HG03095 (cell line): Measurements from ENCODE around the gene LSP1.

Experiments
- ATAC-seq: cut with Tn5 transposase; IDR thresholded peaks from one replicate; pipeline ENCODE4 v1.9.1; 2021; ENCODE audit warnings: moderate library complexity; ENCODE audit not compliant: unreplicated experiment

The LSP1 gene

DNA sequence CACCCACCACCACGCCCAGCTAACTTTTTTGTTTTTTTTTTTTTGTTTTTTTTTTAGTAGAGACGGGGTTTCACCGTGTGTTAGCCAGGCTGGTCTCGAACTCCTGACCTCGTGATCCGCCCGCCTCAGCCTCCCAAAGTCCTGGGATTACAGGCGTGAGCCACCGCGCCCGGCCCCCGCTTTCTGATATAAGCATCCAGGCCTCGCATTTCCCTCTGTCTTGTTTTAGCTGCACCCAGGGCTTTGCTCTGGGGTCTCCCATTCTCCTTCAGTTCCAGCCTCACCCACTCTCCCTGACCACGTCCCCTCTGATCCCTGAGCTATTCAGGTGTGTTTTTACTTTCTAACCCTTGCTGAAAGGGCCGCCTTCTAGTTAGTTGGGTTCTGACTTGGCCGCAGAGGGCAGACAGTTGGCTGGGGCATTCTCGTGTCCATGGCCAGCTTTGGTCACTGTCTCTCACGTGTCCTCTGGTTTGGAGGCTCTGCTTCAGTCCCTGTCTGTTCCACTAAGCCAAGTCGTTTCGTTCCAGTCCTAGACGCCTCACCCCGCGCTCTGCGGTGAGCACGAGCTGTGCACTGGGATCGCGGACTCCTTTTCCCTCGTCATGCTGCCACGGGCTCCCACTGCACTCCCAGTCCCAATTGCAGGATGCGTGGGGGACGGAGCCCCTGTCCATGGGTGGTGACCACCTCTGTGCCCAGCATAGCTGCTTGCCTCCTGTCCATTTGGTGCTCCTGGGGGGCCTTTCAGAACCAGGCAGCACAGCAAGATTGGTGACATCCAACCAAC lies 60.6 kb downstream of the LSP1 start:
- no peak for ATAC-seq

GRCh38 chr11:1915795-1916131 lies 62.9 kb downstream of the LSP1 start:
- no peak for ATAC-seq

GRCh38 chr11:1916132-1916985 lies 63.5 kb downstream of the LSP1 start:
- no peak for ATAC-seq

DNA sequence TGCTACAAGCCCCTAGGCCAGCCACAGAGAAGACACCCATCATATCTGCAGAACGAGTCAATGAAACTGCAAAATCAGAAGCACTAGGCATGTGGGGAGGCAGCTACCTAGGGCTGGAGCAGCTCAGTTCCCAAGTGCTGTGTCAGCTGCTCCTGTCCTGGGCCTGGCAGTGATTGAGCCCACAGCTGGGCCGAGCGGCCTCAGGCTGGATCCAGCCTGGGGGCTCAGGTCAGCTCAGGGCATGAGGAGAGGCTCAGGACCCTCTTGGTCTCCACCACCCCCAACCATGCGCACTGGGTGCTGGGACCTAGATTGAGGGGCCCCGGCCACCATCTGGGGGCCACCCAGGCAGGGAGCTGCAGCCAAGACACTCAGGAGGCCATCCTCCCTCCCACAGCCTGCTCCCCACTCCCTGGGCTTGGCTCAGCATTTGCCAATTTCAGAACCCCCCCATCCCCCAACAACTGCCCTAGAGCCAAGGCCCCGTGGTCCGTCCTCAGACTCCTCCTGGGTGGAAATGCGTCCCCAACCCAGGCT lies 64.2 kb downstream of the LSP1 start:
- ATAC-seq = no peak

- no peak for ATAC-seq
Observed at GRCh38 chr11:1917523-1918435, 64.9 kb downstream of the LSP1 start.

DNA sequence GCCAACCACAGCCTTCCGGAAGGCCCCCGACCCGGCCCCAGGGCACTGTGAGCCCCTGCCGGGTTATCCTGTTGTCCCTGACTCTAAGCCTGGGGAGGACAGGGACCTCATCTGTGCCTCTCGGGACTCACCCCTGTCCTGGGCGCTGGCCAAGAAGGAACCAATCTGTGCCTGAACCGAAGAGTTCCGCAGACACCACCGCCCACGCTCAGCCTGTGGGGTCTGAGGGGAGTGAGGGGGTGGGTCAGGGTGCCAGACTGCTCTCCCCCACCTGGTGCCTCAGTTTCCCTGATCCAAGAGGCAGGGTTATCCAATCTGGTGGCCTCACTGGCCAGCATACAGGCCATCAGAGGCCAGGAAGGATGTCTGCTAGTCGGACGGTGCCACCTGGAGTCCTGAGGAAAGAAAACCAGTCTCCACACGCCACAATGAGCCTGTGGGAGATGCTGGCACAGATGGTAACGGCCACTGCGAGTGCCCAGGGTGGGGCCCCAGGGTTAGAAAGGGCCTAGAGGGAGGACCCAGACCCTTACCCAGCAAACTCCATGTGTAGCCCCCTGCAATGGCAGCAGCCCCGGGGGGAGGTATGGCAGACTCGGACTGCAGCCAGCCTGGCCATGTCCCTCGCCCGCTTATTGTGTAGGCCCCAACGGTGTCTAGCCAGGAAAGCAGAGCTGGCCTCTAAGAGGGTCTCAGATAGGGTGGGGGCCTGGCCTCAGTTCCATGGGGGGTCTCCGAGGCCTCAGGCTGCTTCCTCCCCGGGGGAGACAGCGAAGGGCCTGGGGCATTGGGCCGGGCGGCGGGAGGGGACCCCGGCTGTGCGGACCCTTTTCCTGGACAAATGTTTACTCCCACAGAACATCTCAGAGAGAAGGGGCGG lies 65.8 kb downstream of the LSP1 start:
- no peak for ATAC-seq

DNA sequence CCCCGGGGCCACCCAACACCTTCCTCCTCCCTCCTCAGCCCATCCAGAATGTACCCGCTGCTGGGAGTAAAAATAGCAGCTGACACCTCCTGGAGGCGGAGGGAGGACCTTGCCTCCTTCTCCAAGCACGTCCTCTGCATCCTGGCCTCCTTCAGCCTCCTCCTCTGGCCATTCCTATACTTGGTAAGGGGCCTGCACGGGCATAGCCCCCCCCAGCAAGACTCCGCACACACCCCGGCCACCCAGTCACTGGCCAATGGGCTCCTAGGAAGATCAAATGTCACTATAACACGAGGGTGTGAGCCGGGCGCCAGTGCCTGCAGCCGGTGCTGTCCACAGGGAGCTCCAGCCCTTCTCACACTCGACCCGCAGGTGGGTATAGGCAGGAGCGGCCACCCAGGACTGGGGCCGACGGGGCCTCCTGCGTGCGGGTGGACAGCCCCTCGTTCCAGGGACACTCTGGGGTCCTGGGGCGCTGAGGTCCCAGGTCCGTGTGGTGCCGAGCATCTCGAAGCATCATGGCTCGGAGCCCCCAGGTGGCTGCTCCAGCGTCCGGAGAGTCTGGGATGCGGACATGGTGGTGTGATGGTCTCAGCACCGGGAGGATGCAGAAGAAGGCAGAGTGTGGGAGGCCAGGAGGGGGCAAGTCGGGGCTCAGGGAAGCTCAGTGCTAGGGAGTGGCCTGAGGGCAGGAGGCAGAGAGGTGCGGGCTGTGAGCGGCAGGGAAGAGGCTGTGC lies 66.7 kb downstream of the LSP1 start, which contains the start of gene TNNT3:
TSS of gene TNNT3 (plus strand) at position 313 of the 737 bp plus-strand sequence. CDS start 3,172 bp downstream, outside the sequence.
- ATAC-seq = no peak

GRCh38 chr11:1920128-1920908 lies 67.4 kb downstream of the LSP1 start:
- ATAC-seq = no peak

DNA sequence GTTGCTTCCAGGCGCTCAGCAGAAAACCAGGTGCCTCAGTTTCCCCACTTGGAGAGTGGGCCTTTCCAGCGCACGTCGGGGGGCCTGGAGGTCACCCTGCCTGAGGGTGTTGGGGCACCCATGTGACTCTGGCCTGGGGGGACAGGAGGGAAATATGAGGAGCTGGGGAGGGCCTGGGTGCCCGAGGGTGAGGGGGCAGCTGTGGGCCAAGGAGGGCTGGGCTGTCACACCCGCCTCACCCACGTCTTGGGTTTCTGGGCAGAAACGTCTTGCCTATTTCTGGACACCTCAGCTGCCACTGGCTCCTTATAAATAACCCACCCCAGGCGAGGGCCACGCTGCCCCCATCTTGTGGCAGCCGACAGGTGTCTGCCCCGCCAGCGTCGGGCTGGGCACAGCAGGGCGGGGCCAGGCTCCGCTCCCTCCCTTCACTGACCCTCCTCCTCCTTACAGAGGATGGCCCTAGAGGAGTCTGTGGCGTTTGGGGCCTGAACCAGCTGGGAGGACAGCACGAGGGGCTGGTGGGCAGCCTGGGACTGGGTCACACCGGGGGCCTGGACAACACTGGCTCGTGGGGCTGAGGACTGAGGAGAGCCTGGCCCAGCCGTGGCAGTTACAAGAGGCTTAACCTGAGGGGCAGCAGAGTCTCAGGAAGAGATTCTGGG lies 68.2 kb downstream of the LSP1 start:
- ATAC-seq = no peak

- ATAC-seq = no peak
Observed at GRCh38 chr11:1921574-1922141, 68.8 kb downstream of the LSP1 start.

GRCh38 chr11:1922481-1923081 lies 69.7 kb downstream of the LSP1 start:
- no peak for ATAC-seq

GRCh38 chr11:1923201-1923956 lies 70.5 kb downstream of the LSP1 start:
- no peak for ATAC-seq

GRCh38 chr11:1924181-1924580 lies 71.3 kb downstream of the LSP1 start:
- no peak for ATAC-seq

GRCh38 chr11:1924646-1925372 lies 71.9 kb downstream of the LSP1 start:
- no peak for ATAC-seq

DNA sequence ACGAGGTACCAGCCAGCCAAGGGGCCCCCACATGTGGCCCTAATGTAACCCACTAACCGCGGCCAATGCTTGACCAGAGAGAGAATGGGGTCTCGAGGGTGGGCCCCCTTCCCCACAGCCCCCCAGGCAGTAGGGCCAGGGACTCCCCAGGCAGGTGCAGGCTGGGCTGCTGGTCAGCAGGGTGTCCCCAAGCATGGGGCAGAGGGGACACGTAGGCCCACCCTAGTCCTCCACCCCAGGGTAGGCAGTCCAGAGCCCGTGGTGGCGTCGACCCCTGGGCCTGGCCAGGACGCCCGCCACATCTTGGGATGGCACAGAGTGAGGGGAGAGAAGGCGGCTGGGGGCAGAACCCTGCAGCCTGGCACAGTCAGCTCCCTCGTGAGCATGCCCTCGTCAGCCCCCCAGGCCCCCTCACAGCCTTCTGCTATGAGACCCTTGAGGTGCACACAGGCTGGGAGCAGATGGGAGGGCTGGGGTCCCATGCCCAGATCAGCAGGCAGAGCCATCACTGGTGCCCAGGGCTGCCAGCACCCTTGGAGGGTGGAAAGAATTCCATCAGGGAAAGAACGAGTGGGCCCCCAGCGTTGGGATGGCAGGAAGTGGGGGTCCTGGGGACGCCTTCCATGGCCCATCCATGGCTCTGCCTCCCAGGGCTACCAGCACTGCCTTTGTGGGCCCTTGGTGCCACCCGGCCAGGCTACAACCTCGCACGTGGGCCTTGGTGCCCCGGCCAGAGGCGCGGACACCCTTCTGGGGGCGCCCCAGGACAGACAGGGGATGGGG lies 72.7 kb downstream of the LSP1 start:
- ATAC-seq = no peak
